Stimulated activated effector memory CD8-positive, alpha-beta T cell treated with anti-CD3 and anti-CD28 coated beads, Interleukin-12 subunit alpha, Interleukin-12 subunit beta, amount 100 ng/mL, for 72 hours (primary cell): Measurements from ENCODE around the gene RNF183.

Experiments used
- ATAC-seq: fragments of 150-1000 bp; cut with Tn5 transposase; 2 replicates; pipeline ENCODE4 v1.10.0; 2021
- DNase-seq, 2 donors: peaks; one replicate each; pipeline ENCODE4 v3.0.0; 2021 to 2022; ENCODE audit warnings: low spot score in 2 of 2
- H3K27ac Mint-ChIP-seq: one replicate; pipeline ENCODE4 v1.8.0; 2022; ENCODE audit warnings: mild to moderate bottlenecking, mixed read lengths
- H3K36me3 Mint-ChIP-seq: one replicate; pipeline ENCODE4 v1.8.0; 2022; ENCODE audit warnings: mild to moderate bottlenecking, mixed read lengths
- H3K4me1 Mint-ChIP-seq: one replicate; pipeline ENCODE4 v1.8.0; 2022; ENCODE audit warnings: mixed read lengths
- H3K4me3 Mint-ChIP-seq: one replicate; pipeline ENCODE4 v1.8.0; 2022; ENCODE audit warnings: mild to moderate bottlenecking, mixed read lengths
- H3K9me3 Mint-ChIP-seq: one replicate; pipeline ENCODE4 v1.8.0; 2022; ENCODE audit warnings: mixed read lengths

The RNF183 gene

GRCh38 chr9:113331780-113332179 is 28.6 kb upstream of the RNF183 start:
- Mint-ChIP-seq H3K36me3 (no peaks in the 10 kb centered on the region), H3K27ac (no peak overlapping the region), H3K9me3 (no peaks in the 10 kb centered on the region), H3K4me3 (no peak overlapping the region), H3K4me1 (no peaks in the 10 kb centered on the region)
- ATAC-seq (no peak), DNase-seq (no peak)

GRCh38 chr9:113328045-113328782 is 25.0 kb upstream of the RNF183 start:
- Mint-ChIP-seq H3K9me3 (no peaks in the 10 kb centered on the region), H3K4me1 (no peaks in the 10 kb centered on the region)

GRCh38 chr9:113326230-113326629 is 23.1 kb upstream of the RNF183 start:
- H3K27ac Mint-ChIP-seq: no peak overlapping the region
- no peak for ATAC-seq

More at GRCh38 chr9:113328045-113328782, 25.0 kb upstream of the RNF183 start:
- H3K4me3 Mint-ChIP-seq: no peak overlapping the region
- ATAC-seq (no peak), DNase-seq (no peak)
- no peaks in the 10 kb centered on the region for H3K36me3 Mint-ChIP-seq
- H3K27ac Mint-ChIP-seq: no peak overlapping the region

DNA sequence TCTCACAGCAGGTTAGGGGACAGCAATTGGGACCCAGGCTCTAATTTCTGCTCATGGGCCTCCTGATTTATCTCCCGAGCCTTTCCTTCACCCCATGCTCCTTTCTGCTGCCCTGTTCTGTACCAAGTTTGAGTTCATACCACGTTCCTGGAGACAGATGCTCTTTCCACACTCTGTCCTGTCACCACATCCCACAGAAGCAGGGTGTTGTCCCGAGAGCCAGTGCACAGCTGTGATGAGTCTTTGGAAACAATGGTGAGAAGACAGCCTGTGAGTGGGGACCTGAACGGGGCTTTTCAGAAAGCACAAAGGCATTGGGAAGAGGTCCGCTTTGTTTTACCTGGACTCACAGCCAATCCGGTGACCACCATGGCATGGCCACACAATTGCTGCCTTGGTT is 19.5 kb upstream of the RNF183 start:
- H3K9me3 Mint-ChIP-seq: no peaks in the 10 kb centered on the region
- H3K4me3 Mint-ChIP-seq: no peak overlapping the region
- no peak overlapping the region for H3K27ac Mint-ChIP-seq

More at GRCh38 chr9:113326230-113326629, 23.1 kb upstream of the RNF183 start:
- no peak overlapping the region for H3K4me3 Mint-ChIP-seq
- no peak for DNase-seq
- H3K4me1 Mint-ChIP-seq: no peaks in the 10 kb centered on the region
- no peaks in the 10 kb centered on the region for H3K9me3 Mint-ChIP-seq
- no peaks in the 10 kb centered on the region for H3K36me3 Mint-ChIP-seq

GRCh38 chr9:113320051-113320450 is 16.9 kb upstream of the RNF183 start:
- ATAC-seq: no peak
- no peak for DNase-seq
- no peaks in the 10 kb centered on the region for H3K4me1 Mint-ChIP-seq
- no peak overlapping the region for H3K27ac Mint-ChIP-seq
- no peak overlapping the region for H3K4me3 Mint-ChIP-seq
- no peaks in the 10 kb centered on the region for H3K9me3 Mint-ChIP-seq
- no peaks in the 10 kb centered on the region for H3K36me3 Mint-ChIP-seq

More for the DNA sequence above, 19.5 kb upstream of the RNF183 start:
- no peak for DNase-seq
- no peak for ATAC-seq
- Mint-ChIP-seq H3K4me1 (no peaks in the 10 kb centered on the region), H3K36me3 (no peaks in the 10 kb centered on the region)

DNA sequence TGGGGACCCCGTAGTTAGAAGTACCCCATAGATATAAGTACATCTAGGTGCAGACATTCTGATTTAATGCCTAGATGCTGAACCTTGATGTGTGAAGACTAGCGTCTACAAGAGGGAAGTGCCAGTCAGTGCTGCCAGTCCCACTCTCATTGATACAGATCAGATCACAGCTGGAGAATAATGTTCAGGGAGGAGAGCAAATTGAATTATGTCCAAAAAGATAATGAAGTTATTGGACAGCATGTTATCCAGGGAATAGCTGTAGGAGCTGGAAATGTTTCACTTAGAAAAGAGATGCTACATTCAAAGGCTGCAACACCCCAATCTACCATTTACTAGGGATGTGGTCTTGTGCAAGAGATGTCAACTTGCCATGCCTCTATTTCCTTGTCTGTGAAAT is 15.9 kb upstream of the RNF183 start:
- DNase-seq: no peak
- Mint-ChIP-seq H3K4me3 (no peak overlapping the region), H3K9me3 (no peaks in the 10 kb centered on the region), H3K36me3 (no peaks in the 10 kb centered on the region), H3K4me1 (no peaks in the 10 kb centered on the region), H3K27ac (no peak overlapping the region)
- ATAC-seq: no peak

DNA sequence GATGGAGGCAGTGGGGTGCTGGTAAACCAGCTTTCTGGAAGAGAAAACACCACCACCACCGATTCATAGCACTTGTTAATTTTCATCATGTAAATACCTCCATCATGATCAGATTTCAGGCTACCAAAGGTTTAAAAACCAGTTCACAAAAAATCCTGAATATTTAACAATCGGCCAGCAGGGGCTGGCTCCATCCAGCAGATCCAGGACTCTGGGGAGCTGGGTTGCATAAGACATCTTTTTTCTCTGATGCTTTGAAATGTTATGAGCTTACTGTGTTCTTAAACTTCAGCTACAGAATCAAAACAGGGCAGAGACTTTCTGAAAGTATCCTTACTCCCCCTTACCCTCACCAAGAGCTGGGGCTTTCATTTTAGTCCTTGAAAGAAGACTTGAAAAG is 14.6 kb upstream of the RNF183 start:
- H3K4me1 Mint-ChIP-seq: no peaks in the 10 kb centered on the region
- H3K9me3 Mint-ChIP-seq: no peaks in the 10 kb centered on the region
- H3K27ac Mint-ChIP-seq: no peak overlapping the region
- no peak overlapping the region for H3K4me3 Mint-ChIP-seq
- H3K36me3 Mint-ChIP-seq: no peaks in the 10 kb centered on the region
- DNase-seq: no peak
- ATAC-seq: no peak

DNA sequence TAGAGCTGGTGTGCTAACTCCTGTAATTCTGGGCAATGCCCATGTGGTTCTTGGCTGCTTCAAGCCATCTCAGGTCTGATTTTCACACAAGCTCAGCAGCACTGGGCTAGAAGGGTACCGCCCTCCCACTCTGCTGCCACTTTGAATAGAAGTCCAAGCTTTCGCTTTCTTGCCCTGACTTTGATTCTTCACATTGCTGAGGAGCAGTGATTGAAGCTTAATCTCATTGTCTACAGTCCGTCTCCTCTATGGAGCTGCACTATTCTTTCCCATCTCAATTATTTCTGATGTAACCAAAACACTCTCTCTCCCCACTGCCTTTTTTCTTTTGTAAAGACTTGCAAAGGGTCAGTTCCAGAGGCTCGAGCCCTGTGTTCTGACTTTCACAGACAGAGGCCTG is 12.9 kb upstream of the RNF183 start:
- DNase-seq (no peak), ATAC-seq (no peak)
- no peaks in the 10 kb centered on the region for H3K36me3 Mint-ChIP-seq
- H3K4me3 Mint-ChIP-seq: no peak overlapping the region
- H3K27ac Mint-ChIP-seq: no peak overlapping the region
- H3K4me1 Mint-ChIP-seq: no peaks in the 10 kb centered on the region
- H3K9me3 Mint-ChIP-seq: no peaks in the 10 kb centered on the region

GRCh38 chr9:113315231-113315630 is 12.1 kb upstream of the RNF183 start:
- no peak for ATAC-seq
- H3K36me3 Mint-ChIP-seq: no peaks in the 10 kb centered on the region
- no peak overlapping the region for H3K4me3 Mint-ChIP-seq
- H3K9me3 Mint-ChIP-seq: no peaks in the 10 kb centered on the region
- H3K4me1 Mint-ChIP-seq: no peaks in the 10 kb centered on the region
- DNase-seq: no peak
- no peak overlapping the region for H3K27ac Mint-ChIP-seq

- no peak for DNase-seq
- Mint-ChIP-seq H3K27ac (no peak overlapping the region), H3K4me3 (no peak overlapping the region), H3K4me1 (no peaks in the 10 kb centered on the region), H3K9me3 (no peaks in the 10 kb centered on the region), H3K36me3 (no peaks in the 10 kb centered on the region)
- no peak for ATAC-seq
These were observed 10.1 kb upstream of the RNF183 start for GRCh38 chr9:113313261-113313660.

GRCh38 chr9:113311961-113312360 is 8.8 kb upstream of the RNF183 start:
- DNase-seq (no peak), ATAC-seq (no peak)
- no peak overlapping the region for H3K27ac Mint-ChIP-seq
- H3K4me3 Mint-ChIP-seq: no peak overlapping the region
- H3K36me3 Mint-ChIP-seq: no peaks in the 10 kb centered on the region
- H3K4me1 Mint-ChIP-seq: no peaks in the 10 kb centered on the region
- no peaks in the 10 kb centered on the region for H3K9me3 Mint-ChIP-seq

GRCh38 chr9:113310538-113310937 is 7.4 kb upstream of the RNF183 start:
- Mint-ChIP-seq H3K4me3 (no peak overlapping the region), H3K27ac (no peak overlapping the region), H3K36me3 (no peaks in the 10 kb centered on the region), H3K9me3 (no peaks in the 10 kb centered on the region), H3K4me1 (no peaks in the 10 kb centered on the region)
- ATAC-seq: no peak
- DNase-seq: no peak

- Mint-ChIP-seq H3K9me3 (no peaks in the 10 kb centered on the region), H3K27ac (no peak overlapping the region), H3K36me3 (no peaks in the 10 kb centered on the region), H3K4me1 (no peaks in the 10 kb centered on the region), H3K4me3 (no peak overlapping the region)
- DNase-seq (no peak), ATAC-seq (peak; percentile 55)
These were observed 6.1 kb upstream of the RNF183 start for GRCh38 chr9:113309204-113309813.

DNA sequence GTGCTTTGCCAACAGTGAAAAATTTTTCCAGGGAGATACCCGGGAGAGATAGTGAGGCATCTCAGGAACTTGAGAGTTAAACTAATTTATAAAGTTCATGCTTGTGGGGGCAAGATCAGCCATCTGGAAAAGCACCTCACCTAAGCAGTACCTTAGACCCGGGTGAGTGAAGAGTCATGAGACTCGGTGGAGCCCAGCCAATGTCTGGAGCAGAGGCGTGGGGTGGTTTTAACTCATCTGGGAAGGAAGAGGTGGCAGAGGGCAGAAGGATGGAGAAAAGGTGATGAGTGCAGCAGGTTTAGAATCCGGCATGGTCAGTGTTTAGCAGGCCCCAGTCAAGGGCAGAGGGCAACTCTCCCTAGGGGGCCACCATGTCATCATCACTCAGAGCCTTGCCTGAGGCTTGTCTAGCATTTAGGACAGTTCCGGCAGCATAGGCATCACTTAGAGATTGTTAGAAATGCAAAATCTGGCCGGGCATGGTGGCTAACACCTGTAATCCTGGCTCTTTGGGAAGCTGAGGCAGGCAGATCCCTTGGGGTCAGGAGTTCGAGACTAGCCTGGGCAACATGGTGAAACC is 4.3 kb upstream of the RNF183 start:
- H3K36me3 Mint-ChIP-seq: no peaks in the 10 kb centered on the region
- no peak for DNase-seq
- H3K27ac Mint-ChIP-seq: no peak overlapping the region
- no peak for ATAC-seq
- H3K4me1 Mint-ChIP-seq: no peaks in the 10 kb centered on the region
- no peak overlapping the region for H3K4me3 Mint-ChIP-seq
- H3K9me3 Mint-ChIP-seq: no peaks in the 10 kb centered on the region

- Mint-ChIP-seq H3K4me1 (no peaks in the 10 kb centered on the region), H3K4me3 (no peak overlapping the region), H3K36me3 (no peaks in the 10 kb centered on the region), H3K27ac (no peak overlapping the region), H3K9me3 (no peaks in the 10 kb centered on the region)
- ATAC-seq (no peak), DNase-seq (no peak)
These were observed 3.4 kb upstream of the RNF183 start for GRCh38 chr9:113306566-113306965.

DNA sequence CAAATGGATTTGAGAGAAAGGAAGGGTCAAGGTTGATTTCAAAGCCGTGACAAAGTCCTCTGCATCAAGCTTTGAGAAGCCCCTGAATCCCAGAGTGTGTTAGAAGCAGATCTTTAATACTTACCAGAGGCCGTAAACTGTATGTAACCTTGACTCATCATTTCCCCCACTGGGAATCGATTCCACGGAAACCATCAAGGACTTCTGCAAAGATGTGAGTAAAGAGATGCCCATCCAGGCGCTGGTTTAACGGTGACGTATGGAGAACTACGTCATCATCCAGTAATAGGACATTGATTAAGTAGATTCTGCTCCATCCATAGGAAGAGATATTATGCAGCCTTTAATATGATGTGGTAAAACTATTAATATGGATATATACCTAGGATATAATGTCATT is 1.6 kb downstream of the RNF183 start:
- no peaks in the 10 kb centered on the region for H3K9me3 Mint-ChIP-seq
- H3K27ac Mint-ChIP-seq: no peak overlapping the region
- no peaks in the 10 kb centered on the region for H3K4me1 Mint-ChIP-seq
- no peak for DNase-seq
- no peak for ATAC-seq
- no peak overlapping the region for H3K4me3 Mint-ChIP-seq
- no peaks in the 10 kb centered on the region for H3K36me3 Mint-ChIP-seq
